ENCODE data around the gene CFAP43.
A peak's percentile ranks its signal among the peaks of the same experiment; 100 is the strongest.

DNA sequence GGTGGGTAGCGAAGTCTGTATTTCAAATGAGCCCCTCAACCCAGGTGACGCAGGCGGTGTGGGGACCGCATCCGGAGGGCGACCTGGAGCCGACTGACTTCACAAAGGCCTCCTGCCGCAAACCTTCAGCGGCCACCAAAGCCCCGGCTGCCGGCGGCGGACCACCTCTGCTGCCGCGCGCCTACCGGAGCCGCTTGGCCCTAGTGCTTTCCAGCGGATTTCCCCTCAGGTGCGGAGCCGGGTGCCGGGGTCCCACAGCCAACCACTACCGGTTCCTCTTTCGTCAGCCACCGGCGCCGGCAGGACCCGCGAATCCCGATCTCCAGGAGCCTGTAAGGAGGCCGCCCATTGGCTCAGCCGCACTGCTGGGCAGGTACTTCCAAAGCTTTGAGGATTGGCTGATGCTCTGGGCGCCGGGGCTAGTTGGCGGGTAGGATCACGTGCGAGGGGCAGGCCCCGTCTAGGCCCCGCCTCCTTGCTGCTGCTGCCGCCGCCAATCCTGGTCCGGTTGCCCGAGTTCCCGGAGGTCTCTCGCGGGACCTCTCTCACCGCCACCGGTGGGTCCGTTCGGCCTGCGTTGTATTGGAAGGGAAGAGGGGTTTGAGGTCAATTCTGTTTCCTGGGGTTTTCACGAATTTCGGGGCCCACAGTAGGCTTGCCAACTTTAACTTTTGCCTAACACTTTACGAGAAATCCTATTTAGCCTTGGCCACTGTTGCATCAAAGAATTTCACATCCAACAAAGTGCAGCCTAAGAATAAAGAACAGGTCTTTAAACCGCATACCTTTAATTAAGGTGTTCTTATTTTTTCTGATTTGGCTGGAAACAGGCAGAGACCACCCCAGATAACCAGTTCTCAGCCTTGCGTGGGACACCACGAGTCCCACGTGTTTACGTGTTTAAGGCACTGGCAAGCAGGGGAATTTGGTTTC lies 36.8 kb upstream of the CFAP43 start, which contains the start of gene GSTO2:
- TF ChIP-seq CSDC2 (CRISPR knock-in tag; IDR thresholded peaks at IDR 0.05): no peak
- TF ChIP-seq BACH2 (CRISPR knock-in tag; IDR thresholded peaks at IDR 0.05; ENCODE audit: borderline replicate concordance): no peak
- no peak for TF ChIP-seq OSR1 (CRISPR knock-in tag; IDR thresholded peaks at IDR 0.05)
- TF ChIP-seq RARB (CRISPR knock-in tag; IDR thresholded peaks at IDR 0.05): no peak
- TF ChIP-seq ZC3H10 (CRISPR knock-in tag; IDR thresholded peaks at IDR 0.05): no peak
- TF ChIP-seq ZFP3 (CRISPR knock-in tag; IDR thresholded peaks at IDR 0.05): no peak
- TF ChIP-seq, protein P1, sequence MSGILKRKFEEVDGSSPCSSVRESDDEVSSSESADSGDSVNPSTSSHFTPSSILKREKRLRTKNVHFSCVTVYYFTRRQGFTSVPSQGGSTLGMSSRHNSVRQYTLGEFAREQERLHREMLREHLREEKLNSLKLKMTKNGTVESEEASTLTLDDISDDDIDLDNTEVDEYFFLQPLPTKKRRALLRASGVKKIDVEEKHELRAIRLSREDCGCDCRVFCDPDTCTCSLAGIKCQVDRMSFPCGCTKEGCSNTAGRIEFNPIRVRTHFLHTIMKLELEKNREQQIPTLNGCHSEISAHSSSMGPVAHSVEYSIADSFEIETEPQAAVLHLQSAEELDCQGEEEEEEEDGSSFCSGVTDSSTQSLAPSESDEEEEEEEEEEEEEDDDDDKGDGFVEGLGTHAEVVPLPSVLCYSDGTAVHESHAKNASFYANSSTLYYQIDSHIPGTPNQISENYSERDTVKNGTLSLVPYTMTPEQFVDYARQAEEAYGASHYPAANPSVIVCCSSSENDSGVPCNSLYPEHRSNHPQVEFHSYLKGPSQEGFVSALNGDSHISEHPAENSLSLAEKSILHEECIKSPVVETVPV (CRISPR knock-in tag; IDR thresholded peaks at IDR 0.05): peak; percentile 36; the same call in 1 of the 2 replicates
- TF ChIP-seq ISL1 (CRISPR knock-in tag; IDR thresholded peaks at IDR 0.05): no peak
- no peak for TF ChIP-seq ZNF565 (CRISPR knock-in tag; conservative IDR thresholded peaks at IDR 0.05; ENCODE audit: low read depth)
- no peak for TF ChIP-seq TOX (CRISPR knock-in tag; IDR thresholded peaks at IDR 0.05; ENCODE audit: borderline replicate concordance)
- TF ChIP-seq POU6F1 (CRISPR knock-in tag; IDR thresholded peaks at IDR 0.05; ENCODE audit: borderline replicate concordance, low read depth): no peak
